Uterus (tissue), 2 donors: Measurements from ENCODE around the gene GPATCH2.

ENCODE experiments used
- CTCF ChIP-seq, 4 experiments: fragments of 200-600 bp in 2 of 4; fragments of 450-650 bp in 2 of 4; sonication (generic) in 2 of 4; IDR thresholded peaks; one replicate each; pipeline ENCODE4 v1.5.1; 2016 to 2019; ENCODE audit warnings: antibody characterized with exemption in 4 of 4, mild to moderate bottlenecking in 2 of 4, moderate library complexity in 1 of 4
- POLR2A ChIP-seq, 2 donors: fragments of 450-650 bp; IDR thresholded peaks; one replicate each; pipeline ENCODE4 v1.6.1; 2016; ENCODE audit warnings: antibody characterized with exemption in 2 of 2, mild to moderate bottlenecking in 1 of 2, moderate library complexity in 1 of 2

DNA sequence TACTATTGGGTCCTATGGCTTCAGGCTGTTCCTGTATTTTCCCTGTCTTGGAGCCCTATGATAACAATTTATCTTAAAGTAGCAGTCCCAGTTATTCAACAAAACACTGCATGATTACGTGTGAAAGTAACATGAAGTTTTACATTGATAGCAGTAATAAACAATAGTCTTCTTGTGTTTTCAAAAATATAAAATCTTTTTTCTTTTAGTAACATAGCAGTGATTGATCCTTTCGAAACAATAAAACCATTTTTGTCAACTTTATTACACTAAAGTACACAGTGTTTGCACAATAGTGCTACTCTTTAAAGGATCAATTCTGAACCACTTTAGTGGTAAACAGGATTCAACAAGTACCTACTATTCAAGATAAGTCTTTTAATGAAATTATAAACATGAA lies 90.6 kb downstream of the GPATCH2 start:
- TF ChIP-seq CTCF (IDR thresholded peaks at IDR 0.05) (no peak), POLR2A (IDR thresholded peaks at IDR 0.05) (no peak)
